HG03139 (cell line): Measurements from ENCODE around the gene STK32B.

Experiments used
- ATAC-seq: cut with Tn5 transposase; IDR thresholded peaks from one replicate; pipeline ENCODE4 v1.9.1; 2021; ENCODE audit not compliant: unreplicated experiment

Gene STK32B

DNA sequence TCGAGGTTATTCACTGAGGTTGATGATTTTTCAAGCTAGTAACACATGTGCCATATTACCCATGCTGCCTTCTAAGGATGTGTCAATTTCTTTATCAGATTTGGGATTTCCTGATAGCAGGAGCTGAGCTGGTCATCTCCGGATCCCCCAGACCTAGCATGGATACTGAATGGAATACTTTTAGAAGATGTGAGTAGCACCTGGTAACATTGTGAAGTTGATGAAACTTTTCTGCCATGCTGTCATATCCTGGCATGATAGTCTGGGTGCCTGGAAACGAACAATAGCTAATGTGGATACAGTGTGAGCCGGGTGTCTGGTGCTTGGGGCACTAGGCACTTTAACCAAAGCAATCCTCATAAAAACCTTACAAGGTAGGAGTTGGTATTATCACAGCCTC is 21.1 kb upstream of the STK32B start:
- ATAC-seq: no peak

DNA sequence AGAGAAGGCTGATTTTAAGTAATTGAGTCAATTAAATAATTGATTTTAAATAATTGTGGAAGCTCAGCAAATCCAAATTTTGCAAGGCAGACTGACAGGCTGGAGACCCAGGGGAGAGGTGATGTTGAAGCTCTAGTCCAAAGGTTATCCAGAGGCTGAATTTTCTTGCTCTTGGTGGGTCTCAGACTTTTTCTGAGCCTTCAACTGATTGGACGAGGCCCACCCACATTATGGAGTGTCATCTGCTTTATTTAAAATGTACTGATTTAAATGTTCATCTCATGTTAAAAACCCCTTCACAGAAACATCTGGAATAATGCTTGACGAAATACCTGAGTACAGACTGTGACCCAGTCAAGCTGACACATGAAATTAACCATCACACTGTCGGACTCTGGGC is 20.4 kb upstream of the STK32B start:
- no peak for ATAC-seq

DNA sequence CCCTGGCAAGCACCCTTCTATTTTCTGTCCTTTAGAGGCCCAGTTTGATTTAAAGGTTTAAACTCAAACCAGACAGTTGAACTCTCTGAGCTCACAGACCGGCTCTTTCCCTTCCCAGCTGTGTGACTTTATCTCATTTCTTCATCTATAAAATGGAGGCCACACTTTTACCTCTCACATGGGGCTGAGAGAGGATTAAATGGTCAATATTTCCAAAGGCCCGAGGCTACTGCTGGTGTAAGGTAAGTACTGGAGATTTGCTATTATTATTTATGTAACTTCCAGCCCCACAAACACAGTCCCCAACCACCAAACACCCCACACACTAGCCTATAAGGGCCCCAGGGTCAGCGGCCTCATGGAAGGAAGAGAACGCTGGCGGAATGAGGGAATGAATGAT is 18.5 kb upstream of the STK32B start:
- no peak for ATAC-seq

DNA sequence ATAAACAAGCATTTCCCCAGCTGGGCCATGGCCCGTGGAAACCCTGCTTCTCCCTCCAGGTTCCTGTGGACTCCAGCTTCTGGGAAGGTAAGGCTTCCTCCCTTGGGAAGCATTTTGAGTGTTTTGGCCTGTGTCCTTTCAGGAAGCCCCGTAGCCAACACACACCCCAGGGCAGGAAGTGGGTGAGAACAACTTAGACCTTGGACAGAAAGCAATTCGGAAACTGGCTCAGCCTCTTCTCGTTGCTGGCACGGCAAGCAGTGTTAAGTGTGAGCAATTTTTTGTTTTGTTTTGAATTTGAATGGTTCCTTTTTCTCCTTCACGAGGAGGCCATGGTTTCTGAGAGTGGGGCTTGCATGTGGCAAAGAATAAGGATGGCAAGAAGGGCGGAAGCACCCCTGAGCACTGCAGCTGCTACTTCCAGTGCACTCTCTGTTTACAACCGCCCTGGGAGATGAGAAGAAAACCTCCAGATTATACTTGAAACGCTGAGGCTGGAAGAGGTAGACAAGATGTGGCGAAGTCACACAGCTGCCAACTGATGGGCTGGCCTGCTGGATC is 17.9 kb upstream of the STK32B start:
- no peak for ATAC-seq

DNA sequence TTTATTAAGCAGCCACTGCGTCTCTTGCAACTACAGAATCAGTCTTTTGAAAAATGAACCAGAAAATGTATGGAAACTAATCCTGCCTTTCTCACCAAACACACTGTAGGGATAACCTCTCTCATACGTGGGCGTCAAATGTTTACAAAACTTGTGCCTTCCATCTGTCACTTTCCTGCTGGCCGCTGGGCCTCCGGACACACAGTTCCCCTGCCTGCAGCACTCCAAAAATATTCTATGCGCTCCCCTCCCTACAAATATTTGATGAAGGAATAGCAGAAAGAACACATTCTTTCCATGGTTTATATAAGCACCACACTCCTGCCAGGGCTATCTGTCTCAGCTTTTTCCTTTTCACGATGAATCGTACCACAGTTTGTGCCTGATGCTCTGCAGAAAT is 17.1 kb upstream of the STK32B start:
- no peak for ATAC-seq

DNA sequence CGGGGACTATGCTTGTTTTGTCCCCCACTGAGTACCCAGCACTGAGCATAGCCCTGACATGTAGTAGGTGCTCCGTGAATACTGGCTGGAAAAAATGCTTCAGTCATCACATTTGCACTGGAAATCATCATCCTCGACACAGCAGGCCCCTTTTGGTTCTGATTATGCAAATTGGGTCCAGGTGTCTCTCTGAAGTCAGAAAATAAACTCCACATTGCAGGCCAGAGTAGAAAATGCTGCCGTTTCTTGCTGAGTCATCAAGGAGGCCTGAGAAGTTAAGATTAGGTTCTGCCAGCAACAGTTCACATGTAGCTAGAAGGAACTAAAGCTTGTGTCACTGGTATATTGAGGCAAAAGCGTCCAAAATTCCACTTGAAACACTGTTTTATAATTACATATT is 15.0 kb upstream of the STK32B start:
- no peak for ATAC-seq

DNA sequence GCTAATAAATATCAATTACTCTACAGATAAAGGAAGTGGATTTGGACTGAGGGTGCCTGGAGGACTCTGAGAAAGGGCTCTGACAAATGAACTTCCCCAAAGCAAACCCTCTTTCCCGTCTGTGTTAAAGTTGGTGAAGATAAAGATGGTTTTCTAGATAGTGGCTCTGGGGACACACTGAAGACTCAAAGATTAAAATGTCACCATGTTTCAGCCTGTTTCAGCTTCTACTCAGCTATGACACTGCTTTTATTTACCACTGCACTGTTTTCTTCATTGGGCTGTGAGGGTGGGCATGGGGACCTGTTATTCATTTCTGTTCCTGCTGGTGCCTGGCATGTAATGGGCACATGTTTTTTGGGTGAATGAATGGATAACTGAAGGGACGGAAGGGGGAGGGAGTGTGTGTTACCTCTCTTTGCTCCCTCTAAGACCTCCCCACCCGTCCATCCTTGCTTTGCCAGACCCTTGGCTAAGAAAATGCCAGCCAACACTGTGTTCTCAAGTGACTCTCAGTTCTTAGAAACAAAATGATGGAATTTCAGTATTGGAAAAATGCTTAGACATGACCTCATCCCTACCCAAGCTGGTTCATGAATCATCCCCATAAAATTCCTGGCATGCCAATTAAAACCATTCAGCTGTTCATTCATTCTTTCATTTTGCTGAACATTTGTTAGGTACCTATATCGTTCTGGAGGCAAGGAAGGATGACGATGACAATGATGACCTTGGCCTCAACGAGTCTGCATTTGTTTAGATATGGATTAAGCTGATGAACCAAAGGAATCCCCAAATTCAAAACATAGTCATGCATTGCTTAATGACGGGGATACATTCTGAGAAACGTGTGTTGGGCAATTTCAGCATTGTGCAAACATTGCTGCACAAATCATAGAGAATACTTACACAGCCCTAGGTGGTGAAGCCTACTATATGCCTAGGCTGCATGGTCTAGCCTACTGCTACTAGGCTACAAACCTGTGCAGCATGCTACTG is 13.4 kb upstream of the STK32B start:
- ATAC-seq: no peak

DNA sequence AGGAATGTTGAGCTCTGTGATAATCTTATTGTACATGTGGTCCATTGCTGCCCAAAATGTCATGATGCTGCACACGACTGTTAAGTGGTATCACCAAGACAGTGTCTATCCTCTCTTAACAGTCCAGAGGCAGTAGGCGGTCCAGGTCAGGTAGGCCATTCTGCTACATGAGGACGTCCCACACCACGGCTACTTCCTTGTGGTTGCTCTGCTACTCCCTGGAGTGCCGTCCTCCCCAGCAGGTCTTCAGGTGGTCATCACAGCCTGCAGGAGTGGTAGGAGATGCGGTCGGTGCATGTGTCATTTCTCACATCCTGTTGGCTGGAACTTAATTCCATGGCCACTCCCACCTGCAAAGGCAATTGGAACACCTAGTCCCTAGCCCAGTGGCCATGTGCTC is 11.5 kb upstream of the STK32B start:
- ATAC-seq: no peak

DNA sequence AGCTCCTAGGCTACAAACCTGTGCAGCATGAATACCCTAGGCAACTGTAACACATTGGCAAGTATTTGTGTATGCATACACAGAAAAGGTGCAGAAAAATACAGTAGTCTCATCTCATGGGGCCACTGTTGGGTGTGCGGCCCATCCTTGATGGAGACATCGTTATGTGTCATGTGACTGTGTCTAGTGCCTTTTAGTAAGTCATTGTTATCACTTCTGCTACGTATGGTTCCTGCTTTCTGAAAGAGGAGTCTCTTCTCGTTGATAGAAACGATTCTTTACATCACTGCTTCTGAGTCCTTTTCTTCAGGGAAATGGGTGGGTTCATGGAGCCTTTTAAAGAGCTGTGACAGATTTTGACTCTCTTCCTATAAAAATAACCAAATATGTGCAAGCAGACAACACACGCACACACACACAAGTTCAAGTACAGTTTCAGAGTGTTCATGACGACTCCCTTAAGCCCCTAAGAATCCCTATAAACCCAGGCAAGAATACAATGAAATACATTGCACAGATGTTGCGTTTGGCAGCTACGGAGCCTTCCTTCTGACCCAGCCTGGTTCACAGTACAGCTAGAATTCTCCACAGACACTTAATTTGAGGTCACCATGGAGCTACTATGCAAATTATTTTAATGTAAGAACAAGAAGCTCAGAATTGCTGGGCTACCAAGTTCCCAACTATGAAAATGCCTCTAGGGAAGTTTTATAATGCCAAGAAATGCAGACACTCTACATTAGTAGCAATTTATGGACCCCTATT is 10.2 kb upstream of the STK32B start:
- ATAC-seq: no peak

DNA sequence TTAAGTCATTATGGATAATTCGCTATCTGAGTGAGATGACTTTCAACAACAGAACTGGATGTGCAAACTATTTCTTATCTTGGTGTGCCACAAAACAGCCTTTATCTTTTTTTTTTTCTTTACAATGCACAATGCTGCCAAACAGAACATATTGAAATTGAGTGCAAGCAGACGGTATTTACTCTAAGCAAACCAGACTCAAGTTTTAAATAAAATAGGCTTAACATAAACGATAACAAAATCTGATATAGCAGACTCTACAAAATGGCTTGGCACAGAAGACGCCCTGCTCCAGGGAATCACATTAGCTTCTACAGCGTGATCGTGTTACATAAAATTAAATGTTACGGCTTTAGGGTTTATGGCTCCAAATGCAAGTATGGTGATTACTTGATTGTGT is 9.6 kb upstream of the STK32B start:
- ATAC-seq: no peak

DNA sequence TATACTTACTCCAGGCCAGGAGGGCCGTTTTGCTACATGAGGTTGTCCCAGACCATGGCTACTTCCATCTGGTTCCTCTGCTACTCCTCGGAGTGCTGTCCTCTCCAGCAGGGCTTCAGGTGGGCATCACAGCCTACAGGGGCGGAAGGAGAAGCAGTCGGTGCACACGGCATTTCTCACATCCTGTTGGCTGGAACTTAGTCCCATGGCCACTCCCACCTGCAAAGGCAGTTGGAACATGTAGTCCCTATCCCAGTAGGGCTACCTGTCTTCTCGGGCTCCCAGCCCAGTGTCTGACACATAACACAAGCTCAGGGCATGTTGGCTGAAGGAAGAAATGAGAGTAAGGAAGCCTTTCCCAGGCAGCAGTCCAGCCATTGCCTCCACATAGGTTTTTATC is 7.7 kb upstream of the STK32B start:
- no peak for ATAC-seq

DNA sequence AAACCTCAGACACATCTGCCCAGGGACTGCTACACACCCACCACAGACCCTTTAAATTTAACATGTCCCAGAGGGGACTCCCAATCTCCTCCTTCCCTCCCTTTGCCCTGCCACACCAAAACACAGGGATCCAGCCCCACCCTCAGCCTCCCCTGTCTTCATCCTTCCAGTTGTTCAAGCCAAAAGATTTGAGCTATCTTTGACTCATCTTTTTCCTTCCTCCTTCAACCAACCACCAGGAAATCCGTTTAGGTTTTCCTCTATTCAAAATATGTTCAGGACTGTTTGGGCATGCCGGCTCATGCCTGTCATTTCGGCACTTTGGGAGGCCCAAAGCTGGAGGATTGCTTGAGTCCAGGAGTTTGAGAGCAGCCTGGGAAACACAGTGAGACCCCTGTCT is 6.9 kb upstream of the STK32B start:
- no peak for ATAC-seq

DNA sequence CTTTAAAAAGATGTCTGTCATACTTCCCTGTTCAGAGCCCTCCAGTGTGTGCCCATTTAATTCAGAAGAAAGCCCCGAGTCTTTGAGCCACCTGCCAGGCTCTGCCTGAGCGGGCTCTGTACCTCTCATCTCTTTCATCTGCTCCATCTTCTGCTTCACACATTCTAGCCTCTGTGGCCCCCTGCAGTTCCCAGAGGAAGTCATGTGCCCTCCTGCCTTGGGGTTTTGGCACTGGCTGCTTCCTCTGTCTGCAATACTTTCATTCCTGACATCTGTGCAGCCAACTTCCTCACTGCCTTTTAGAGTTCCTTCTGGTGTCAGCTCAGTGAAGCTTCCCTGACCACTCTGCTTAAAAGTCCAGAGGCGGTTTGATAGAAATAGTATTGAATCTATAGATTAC is 6.2 kb upstream of the STK32B start:
- ATAC-seq: no peak

DNA sequence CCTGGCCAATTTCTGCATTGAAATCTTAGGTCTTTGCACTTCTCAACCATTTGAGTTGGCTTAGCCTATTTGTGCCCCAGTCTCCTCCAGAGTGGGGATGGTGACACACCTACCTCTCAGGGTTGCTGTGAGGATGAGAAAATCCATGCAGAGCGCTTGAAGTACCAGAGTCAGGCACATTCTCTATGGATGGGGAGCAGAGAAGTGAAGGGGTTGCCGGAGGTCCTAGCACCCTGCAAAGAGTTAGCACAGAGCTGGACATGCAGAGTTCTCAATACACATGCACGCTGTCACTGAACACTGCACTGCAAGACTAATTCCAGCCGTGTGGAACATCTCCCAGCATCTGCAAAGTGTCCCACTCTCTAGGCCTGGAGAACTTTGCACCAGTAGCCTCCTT is 2.6 kb upstream of the STK32B start:
- no peak for ATAC-seq

DNA sequence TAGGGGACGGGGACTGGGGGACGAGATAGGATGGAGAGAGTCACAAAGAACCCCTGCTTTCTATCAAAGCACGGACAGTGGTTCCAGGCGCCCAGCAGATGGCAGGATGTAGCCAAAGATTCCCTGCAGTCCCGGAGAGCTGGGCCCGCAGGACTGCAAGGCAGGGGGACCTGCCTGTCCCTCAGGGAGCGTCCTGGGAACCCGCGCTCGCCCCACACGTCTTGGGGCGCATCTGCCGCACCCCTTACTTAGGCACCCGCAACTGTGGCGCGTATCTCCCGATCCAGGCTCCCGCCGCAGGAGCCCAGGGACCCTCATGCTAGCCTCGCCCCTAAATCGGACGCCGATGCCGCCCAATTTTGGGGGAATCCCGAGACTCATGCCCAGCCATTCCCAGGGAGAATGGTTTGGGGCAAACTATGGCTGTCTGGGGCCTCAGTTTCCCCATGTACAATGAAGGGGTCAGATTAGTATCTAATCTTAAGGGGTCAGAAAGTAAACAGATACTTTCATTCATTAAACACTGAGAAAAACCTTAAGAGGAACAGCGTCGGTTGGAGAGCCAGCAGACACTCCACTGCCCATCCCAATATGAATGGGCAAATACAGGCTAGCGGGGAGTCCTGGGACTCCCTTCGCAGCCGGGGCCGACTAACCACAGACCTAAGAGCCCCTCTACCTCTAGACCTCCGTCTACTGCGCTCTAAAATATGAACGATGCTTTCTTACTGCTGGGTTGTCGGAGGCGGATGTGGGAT is 581 bp upstream of the STK32B start:
- no peak for ATAC-seq

DNA sequence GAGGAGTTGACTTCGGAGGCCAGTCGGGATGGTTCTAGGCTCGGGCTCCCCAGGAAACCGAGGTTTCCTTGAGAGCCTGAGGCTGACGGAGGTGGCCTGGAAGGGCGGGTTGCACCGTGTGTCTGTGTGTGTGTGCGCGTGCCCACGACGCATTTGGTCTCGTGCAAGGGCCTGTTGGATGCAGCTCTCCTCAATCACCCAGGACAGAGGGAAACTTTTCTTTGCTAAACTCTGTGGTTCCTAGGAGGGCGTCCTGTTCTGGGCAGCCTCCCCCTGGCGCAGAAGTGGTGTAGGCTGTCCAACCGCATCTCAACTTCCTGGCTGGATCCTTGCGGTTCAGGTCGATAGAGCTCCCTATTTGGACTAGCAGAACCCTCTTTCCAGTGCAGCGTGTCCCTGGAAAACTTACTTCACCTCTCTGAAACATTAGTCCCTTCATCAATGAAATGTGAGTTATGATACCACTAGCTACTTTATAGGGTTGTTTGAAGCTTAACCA is 973 bp downstream of the STK32B start:
- ATAC-seq: no peak

DNA sequence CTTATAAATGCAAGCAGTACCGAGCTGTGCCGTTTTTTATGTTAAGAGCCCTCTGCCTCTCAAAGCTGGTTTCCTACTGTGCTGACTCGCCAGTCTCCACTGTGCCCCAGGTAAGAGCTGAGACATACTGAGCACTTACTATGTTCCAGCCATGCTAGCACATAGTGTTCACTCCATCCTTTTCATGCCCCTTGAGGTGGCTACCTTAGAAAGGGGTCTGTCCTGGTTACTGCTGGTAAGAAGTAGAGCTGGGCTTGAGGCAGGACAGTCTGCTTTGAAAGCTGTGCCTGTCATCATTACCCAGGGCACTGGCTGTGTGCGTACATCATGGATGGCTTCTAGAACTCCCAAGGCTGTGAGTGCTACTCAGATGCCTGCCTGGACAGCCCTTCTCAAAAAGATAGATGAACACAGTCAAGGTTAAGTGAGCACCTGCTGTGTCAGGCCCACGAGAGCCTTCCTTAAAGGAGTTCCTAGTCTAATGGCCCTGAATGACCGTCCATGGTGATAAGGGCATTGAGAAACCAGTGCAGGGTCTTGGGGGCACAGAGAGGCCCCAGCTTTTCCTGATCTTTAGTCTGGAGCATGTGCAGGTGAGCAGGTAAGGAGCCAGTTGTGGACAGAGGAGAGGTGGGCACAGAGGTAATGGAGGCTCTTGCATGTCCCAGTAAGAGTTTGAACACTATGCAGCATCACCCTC is 1.6 kb downstream of the STK32B start:
- ATAC-seq: no peak

DNA sequence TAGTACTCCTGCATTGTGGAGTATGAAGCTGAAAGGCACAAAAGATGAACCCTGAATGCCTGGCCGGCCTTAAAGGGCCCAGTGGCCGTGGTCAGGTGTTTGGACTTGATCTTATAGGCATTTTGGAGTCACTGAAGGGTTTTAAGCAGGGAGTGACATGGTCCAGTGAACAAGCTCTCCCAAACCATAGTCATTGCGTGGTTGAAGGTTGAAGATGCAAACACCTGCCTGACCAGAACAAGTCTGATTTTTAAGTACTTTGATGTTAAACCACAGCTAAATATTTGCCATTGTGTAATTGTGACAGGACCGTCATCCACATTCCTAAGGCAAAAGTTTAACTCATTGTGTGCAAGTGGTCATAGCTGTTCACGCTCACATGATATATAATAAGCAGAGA is 3.3 kb downstream of the STK32B start:
- no peak for ATAC-seq

DNA sequence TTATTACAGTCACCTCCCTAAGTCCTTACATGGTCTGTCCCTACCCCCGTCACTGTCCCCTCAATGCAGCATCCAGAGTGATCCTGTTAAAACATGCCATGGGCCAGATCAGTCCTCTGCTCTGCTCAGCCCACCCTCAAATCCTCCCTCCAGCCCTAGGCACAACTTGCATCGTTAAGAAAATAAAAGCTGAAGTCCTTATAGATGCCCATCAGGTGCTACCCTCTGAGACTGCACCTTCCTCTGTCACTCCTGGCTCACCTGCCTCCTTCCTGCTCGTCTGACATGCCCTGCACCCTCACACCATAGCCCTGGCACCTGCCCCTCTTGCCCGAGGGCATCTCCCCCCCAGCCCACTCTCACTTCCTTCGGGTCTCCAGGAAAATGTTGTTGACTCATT is 4.1 kb downstream of the STK32B start:
- no peak for ATAC-seq

DNA sequence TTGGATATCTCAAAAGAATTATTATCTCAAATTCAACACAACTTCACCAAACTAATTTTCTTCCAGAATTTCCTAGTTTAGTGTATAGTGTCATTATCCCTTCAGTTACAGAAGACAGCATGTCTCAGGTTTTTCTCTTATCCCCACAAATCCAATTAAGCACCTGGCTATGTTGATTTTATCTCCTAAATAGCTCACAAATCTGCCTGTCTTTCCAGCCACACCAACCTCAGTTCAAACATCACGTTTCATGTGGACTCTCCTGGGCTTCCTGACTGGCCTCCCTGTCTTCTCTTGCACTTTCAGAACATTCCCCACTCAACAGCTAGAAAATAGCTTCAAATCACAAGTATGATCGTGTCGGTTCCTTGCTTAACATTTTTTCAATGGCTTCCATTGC is 14.8 kb downstream of the STK32B start:
- ATAC-seq: no peak
